GM12873 (cell line): ENCODE measurements around the gene MNT.

Experiments used
- CTCF ChIP-seq: IDR thresholded peaks from 2 replicates; pipeline ENCODE4 v1.5.1; 2012; ENCODE audit warnings: low read depth, mild to moderate bottlenecking, moderate library complexity, low read length, control low read depth; ENCODE audit not compliant: insufficient read depth; ENCODE audit errors: missing control alignments

The MNT gene

GRCh38 chr17:2346475-2346874 lies 54.4 kb downstream of the MNT start:
- TF ChIP-seq CTCF, result no peak

GRCh38 chr17:2344528-2344927 lies 56.3 kb downstream of the MNT start:
- TF ChIP-seq CTCF, result no peak

- TF ChIP-seq CTCF, result no peak
These were observed 57.4 kb downstream of the MNT start for GRCh38 chr17:2343421-2343820.

- TF ChIP-seq CTCF, result no peak
These were observed 62.6 kb downstream of the MNT start for GRCh38 chr17:2338315-2338657.

GRCh38 chr17:2337544-2338314 lies 63.1 kb downstream of the MNT start:
- no peak for TF ChIP-seq CTCF

GRCh38 chr17:2336852-2337543 lies 63.9 kb downstream of the MNT start, which contains the start of gene SGSM2:
Gene SGSM2 (plus strand): TSS chr17:2337501. CDS start chr17:2337689, 188 bp downstream.
- no peak for TF ChIP-seq CTCF

GRCh38 chr17:2336215-2336851 lies 64.5 kb downstream of the MNT start, which contains the start of gene TSR1:
Gene TSR1 (minus strand): TSS chr17:2336457. CDS start chr17:2336427, 30 bp downstream.
- TF ChIP-seq CTCF, result peak; percentile 29
